Colon (tissue), 2 donors: Measurements from ENCODE around the gene FAM222B.
"Not testable (repeated sequence)": the region's sequence is repeated elsewhere in the genome, so short reads cannot be mapped to it uniquely, and the experiment has no call there.

Source experiments
- FAIRE-seq: peaks from 2 replicates; lab custom pipeline; 2012; peaks lifted over from hg19 to GRCh38; lab: Jason Lieb, UNC
- donor health status: control.
- donor health status: control.

Gene FAM222B

DNA sequence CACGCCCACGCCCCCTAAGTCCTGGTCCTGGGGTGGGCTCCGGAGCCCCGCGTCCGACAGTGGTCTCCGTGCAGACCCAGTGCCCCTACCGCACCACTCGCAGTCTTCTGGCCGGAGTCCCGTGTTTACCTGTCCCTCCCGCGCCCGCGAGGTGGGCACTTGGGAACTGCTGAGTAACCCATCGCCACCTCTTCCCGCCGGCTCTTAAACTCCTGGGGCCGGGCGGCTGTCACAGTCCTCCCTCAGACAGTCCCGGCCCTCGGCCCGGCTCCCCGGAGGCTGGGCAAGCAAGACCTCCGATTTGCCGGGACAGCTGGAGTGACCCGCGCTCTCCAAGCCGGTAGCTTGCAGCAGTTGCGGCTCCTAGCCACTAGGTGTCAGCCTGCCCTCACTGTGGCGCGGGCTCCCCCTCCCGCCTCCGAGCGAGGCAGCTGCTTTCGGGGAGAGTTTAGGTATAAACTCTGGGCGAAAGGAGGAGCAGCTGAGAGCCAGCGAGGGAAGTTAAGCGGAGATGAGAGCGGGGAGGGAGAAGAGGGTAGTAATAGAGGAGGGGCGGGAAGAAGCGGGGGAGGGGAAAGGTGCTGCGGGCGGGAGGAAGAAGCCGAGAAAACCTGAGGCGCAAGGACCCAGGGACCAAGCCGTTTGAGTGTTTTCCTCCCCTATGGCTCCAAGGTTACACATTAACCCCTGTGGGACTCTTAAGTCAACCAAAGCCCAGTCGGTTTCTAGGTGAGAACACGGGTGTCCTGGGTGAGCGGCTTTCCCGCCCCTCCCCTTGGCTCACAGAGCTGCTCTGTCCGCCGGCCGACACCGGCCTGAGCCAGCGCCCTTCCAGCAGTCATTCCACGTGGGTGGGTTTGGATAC, 115.7 kb downstream of the FAM222B start:
- FAIRE-seq: no peak

DNA sequence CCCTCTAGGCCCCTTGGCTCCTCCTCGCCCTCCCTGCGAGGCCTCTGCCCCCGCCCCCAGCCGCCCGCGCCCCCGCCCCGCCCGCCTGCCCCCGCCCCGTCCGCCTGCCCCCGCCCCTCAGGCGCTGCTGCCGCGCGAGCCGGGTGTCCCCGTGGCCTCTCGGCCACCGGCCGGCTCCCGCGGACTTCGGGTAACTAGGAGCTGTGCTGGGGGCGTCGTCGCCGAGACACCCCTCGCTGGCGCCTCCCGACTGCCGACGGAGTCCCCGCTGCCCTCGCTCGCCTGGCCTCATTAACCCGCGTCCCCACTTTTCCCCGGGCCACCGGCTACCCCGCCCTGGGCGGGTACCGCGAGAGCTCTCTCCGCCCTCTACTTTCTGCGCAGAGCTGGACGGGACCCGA, 116.4 kb downstream of the FAM222B start, which contains the start of gene TLCD1:
Gene TLCD1, minus strand, starts transcription at position 8 of the 401 bp plus-strand sequence. CDS start 136 bp downstream, outside the sequence.
- FAIRE-seq: no peak

DNA sequence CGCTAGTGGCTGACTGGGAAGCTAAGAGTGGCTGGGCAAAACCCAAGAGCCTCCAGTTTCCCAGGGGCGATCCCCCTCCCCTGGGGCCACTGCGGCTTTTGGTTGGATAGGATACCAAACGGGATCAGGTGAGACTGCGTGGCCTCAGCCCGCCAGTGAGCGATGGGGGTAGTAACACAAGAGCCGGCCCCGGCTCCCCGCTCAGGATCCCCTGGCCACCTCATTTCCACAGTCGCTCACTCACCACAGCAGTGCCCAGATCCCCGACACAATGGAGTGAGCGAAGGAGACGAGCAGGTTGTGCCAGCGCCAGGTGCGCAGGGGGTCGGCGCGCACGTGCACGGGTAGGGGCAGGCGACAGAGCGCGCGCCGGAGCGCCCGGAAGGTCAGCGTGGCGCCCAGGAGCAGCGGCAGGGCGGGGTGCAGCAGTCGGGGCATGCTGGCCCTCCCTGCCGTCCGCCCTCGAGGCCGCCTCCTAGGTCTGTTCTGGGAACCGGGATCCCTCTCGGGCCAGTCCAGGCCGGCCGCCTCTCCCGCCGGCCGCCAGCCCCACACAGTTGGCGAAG, 116.8 kb downstream of the FAM222B start:
- FAIRE-seq: no peak

DNA sequence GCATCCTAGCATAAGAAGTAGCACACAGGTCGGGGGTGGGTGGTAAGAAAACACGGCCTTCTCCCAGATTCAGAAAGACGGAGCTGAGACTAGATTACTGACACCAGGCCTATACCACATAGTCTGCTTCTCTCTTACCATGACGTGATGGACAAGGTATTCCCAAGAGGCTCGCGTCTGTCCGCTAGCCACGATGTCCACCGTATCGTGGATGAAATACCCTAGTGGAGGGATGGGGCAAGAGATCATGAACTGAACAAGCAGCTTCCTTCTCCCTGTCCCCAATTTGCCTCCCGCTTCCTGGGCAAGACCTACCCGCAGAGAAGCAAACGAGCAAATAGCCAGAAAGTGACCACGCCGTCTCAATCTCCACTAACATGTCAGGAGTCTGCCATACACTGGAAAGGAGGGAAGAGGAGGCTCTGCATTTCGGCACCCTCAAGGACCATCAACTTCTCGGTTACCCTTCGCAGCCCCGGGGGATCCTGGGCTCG, 117.4 kb downstream of the FAM222B start:
- FAIRE-seq: no peak

DNA sequence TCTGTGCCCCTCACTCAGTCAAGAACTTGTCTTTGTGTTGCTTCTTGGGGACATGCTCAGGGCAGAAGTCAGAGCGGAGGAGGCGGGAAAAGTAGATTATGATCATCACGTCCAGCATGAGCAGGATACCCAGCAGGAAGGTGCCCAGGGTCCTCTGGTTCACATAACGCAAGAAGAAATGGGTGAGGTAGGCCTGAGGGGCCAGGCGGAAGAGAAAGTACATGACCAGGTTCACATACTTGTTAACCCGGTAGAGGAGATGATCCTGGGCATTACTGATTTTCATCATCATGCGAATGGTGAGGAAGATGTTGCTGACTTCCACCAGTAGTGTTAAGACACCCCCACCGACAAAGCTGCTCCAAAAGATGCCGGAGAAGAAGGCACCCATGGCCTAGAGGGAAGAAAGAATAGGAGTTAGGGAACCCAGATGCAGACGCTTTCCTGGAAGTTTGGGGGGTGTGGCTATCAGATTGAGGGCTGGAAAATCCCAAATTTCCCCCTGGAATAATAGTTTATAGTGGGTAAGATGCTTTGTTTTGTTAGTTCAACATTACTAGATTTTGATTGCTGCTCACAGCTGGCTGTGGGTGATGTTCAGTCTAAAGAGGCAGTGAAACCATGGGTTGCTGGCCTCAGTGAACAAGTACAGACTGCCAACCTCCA, 118.0 kb downstream of the FAM222B start:
- no peak for FAIRE-seq

DNA sequence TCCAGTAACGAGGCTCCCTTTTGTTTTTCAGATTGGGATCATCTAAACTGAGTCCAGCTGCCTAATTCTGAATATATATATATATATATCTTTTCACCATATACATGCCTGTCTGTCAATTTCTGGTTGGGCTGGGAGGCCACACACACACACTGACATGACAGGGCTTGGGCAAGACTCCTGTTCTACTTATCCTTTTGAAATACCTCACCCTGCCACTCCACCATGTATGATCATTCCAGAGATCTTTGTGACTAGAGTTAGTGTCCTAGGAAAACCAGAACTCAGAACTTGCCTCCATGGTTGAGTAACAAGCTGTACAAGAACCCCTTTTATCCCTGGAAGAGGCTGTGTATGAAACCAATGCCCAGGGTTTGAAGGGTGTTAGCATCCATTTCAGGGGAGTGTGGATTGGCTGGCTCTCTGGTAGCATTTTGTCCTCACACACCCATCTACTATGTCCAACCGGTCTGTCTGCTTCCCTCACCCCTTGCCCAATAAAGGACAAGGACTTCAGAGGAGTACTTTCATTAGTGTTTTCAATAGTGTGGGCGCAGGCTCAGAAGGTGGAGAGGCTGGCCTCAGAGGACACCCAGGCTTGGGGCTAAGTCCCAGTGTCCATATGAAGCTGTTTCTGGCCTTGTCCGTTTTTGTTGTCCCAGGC, 118.6 kb downstream of the FAM222B start:
- not testable (repeated sequence) for FAIRE-seq

DNA sequence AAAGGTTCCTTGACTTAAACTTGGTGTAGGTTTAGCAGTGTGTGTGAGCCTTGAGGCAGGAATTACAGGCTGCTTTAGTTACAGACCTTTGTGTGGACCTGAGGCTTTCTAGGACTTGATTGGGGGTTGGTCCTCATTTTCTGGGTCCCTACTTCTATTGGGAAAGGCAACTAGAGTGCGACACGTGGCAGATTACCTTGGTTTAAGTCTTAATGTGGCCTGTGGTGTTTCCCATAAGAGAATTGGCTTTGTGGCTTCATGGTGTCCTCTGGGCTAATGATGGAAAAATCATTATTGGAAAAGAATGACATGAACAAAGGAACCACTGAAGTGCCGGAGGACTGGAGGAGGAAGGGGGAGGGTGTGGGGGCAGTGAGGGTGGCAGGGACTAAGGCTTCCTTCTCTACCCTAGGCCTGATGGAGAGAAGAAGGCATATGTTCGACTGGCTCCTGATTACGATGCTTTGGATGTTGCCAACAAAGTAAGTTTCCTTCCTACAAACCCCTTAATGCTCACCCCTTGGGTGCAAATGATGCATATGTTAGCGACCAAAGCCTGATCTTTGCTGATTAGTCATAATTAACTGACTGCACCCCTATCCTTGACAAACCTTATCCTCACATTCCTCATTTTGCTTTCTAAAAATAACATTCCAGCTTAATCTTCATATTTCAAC, 119.3 kb downstream of the FAM222B start:
- FAIRE-seq: no peak

DNA sequence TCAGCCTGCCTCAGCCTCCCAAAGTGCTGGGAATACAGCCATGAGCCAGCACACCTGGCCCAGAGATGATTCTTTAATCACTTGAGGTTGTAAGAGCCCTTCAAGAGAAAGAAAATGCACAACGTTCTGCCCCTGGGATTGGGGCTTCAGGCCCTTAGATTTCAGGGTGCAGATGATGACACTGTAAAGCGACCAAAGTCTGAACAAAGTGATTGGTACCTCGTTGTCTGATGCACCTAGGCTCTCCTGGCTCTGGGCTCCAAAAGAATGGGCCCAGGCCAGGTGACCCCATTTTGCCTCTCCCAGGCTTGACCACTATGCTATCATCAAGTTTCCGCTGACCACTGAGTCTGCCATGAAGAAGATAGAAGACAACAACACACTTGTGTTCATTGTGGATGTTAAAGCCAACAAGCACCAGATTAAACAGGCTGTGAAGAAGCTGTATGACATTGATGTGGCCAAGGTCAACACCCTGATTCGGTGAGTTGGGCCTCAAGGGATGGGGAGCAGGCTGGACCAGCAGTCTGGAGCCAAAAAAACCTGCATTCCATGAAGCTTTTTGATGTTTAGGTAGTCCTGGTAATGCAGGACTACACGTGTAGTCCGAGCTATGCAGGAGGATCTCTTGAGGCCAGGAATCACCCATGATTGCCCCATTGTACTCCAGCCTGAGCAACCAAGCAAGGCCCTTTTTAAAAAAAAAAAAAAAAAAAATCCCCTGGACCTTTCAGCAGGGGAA, 120.0 kb downstream of the FAM222B start:
- no peak for FAIRE-seq

DNA sequence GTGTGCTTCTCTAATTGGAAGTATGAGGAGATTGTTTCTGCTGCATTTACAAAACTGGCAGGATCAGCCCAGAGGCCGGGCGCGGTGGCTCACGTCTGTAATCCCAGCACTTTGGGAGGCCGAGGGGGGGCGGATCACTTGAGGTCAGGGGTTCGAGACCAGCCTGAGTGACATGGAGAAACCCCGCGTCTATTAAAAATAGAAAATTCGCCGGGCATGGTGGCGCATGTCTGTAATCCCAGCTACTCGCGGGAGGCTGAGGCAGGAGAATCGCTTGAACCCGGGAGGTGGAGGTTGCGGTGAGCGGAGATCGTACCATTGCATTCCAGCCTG, 121.6 kb downstream of the FAM222B start:
- not testable (repeated sequence) for FAIRE-seq

DNA sequence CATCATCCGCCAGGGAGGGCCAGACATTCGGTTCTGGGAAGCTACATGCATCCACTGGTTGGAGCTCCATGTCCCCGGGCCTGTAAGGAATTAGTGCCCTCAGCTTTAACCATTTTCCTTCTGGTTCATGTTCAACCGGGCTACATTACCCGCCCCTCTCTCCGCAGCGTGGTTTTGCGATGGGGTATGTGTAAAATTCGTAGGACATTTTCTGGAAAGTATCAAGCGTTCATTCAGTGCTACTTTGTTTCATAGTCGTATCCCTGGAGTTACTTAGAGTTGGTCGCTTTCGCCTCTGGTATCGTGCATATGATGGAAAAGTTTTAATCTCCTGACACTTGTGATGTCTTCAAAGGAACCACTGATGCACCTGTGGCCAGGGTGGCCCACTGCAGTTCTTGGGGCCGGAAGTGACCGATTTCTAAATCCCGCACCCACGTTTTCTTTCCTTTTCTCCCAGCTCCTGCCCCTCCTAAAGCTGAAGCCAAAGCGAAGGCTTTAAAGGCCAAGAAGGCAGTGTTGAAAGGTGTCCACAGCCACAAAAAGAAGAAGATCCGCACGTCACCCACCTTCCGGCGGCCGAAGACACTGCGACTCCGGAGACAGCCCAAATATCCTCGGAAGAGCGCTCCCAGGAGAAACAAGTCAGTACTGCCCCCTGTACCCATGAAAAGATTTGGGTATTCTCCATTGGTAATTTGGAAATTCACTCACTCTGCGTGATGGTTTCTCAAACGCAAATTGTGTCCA, 122.2 kb downstream of the FAM222B start:
- no peak for FAIRE-seq

DNA sequence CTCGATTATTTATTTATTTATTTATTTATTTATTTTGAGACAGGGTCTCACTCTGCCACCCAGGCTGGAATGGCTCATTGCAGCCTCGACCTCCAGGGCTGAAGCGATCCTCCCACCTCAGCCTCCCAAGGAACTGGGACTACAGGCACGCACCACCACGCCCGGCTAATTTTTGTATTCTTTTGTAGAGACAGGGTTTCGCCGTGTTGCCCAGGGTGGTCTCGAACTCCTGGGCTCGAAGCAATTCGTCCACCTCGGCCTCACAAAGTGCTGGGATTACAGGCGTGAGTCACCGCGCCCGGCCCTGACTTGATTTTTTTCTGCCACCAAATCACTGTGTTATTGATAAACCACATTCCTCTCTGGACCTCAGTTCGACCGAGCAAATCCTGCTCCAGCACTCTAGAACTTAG, 123.6 kb downstream of the FAM222B start:
- FAIRE-seq: no peak

DNA sequence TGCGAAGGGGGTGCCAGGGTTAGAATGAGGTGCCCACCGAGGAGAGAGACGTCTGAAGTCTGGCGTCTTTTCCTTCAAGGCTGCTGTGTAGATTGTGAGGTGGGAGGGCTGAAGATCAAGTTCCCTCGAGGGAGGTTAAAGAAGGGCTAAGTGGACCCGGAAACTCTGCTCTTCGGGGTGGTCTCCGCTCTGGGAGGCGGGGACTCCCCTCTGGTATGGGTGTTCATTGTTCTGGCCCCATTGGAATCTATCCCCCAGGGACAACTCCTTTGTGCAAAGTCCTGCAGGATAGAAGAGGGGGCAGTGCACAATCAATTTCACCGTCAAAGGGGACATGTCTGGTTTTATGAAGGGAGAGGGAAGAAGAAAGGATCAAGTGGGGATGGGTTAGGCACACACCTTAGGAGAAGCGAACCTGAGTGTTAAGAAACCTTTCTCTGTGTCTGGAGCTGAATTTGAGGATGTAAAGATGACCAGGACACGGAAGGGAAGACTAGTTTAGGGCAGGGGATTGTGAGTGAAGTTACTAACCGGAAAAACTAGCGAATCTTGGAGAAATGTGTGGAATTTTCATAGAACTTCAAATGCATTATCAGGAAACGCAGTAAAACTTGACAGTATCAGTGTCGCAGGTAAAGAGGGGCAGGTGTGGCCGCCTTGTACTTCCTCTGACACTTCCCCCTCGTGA, 124.1 kb downstream of the FAM222B start:
- FAIRE-seq: no peak

DNA sequence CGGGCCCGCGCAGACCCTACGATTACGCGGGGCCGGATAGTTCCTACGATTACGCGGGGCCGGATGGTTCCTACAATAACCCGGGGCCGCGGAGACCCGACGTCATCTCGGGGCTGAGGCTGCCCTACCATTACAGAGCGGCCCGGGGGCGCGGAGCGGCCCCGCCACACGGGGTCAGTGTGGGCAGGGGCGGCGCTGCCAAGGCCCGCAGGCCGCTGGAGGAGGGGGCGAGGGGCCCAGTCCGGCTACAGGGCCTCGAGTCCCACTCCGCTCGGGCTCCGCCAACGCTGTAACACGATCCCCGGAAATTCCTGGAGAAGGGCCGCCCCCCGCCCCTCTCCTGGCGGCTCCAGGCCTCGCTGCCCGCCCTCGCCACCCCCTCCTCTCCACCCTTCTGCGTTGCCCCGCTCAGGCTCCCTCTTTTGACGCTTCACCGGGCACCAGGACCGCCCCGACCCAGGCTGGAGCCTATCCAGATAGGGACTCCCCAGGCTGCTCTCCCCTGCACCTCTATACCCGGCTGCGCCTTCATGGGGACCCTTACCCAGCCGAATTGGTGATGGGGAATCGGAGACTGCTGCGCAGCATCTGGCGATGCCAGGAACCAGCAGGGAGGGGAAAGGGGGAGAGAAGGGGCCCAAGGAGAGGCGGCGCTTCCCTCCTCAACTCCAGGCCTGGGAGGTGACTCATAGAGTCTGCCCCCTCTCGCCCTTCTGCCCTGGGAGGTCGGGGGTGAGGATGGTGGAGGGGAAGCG, 124.8 kb downstream of the FAM222B start, which contains the start of gene RAB34:
Gene RAB34, minus strand, starts transcription at position 291 of the 755 bp plus-strand sequence. CDS start 602 bp downstream, outside the sequence.
- no peak for FAIRE-seq

DNA sequence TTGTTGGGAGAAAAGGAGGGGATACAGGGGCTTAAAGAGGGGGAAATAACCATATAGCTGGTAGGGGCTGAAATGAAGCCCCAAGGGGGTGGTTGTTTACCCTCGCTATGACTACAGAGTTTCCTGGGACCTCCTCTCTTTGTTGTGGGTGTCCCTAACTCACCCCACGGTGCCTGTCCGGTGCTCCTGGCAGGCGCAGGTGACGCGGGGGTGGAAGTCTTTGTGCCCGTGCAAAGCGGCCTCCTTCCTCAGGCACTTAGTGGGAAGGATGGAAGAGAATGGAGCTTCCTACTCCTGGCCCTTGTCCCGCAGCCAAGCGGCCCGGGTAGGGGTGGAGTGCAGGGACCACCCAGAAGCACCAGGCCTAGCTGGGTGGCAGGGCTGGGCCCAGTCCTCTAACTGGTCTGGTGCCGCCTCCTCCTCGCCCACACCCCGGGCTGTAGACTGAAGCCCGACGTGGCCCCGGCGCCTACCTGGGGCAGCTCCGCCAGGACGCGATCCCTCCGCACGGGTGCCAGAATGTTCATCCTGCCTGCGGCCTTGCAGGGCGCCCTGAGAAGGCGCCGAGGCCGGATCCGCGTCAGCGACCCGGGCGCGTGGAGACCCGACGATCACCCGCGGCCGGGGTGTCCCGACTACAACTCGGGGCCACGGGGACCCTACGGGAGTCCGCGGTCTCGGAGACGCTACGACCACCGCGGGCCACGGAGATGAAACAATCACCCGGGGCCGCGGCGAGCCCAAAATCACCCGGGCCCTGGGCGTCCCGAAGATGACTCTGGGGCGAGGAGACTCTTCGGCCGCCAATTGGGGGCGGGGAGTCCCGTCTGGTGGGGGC, 125.6 kb downstream of the FAM222B start:
- FAIRE-seq: no peak

DNA sequence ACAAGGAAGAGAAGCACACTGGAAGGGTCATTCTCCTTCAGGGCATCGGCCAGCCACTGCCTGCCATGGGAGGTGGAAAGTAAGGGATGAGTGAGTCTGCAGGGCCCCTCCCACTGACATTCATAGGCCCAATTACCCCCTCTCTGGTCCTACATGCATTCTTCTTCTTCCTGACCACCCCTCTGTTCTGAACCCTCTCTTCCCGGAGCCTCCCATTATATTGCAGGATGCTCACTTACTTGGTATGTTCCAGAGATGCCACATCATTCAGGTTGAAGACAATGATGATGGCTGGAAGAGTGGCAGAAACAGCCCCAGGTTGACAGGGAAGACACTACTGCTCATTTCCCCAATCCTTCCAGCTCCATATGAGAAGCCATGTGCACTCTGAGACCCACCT, 127.4 kb downstream of the FAM222B start:
- no peak for FAIRE-seq

DNA sequence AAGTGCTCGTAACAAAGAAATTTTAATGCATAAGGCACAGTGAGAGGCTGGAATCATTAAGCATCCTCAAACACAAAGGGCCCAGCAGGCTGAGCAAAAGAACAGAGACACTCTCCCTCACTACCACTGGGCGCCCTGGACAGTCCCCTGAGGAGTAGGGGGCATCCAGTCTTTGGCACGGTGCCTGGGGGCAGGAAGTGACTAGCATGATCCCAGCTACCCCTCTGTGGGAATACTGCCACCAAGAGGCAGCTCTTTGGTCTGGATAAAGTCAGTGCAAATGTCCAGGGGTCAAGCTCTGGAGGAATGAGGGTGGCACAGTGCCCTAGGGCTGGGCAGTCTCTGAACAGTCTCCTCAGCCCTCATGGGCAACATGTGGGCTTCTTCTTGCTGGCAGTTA, 128.3 kb downstream of the FAM222B start:
- no peak for FAIRE-seq

DNA sequence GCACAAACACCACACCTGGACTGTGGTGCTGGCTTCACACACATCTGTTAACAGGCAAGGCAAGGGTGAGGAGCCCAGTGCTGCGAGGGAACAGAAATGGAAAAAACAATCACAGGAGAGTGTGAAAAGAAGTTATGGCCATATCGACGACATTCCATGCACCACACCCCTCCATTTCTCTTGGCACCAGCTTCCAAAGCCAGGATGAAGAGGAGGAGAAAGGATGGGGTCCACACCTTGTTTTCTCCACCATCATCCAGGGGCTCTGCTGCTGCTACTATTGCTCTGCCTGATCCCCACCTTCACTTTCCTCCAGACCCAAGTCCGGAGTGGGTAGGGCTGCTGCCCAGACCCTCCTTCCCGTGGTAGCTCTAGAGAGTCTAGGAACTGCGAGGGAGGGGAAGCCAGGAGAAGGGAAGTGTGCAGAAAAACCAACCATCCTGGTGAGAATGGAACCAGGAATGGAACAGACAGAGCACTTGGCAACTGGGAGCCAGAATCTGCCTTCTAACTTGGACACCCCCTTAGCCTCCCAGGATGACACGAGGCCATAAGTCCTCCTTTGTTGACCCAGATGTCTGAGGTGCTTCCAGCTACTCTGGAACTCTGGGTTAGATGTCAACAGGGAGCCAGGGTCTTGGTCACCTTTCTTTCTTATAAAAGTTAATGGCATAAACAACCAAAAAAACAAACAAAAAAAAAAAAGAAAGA, 129.7 kb downstream of the FAM222B start:
- FAIRE-seq: no peak
